GM18868 (cell line): ENCODE measurements around the gene PLPPR1.
"Not testable (repeated sequence)": the region's sequence is repeated elsewhere in the genome, so short reads cannot be mapped to it uniquely, and the experiment has no call there.

Source experiments
- ATAC-seq: cut with Tn5 transposase; IDR thresholded peaks from one replicate; pipeline ENCODE4 v1.9.1; 2021; ENCODE audit warnings: mild to moderate bottlenecking, moderate library complexity; ENCODE audit not compliant: unreplicated experiment

Gene PLPPR1

GRCh38 chr9:101119206-101119819 is 90.8 kb downstream of the PLPPR1 start:
- peak; percentile 88 for ATAC-seq

GRCh38 chr9:101121836-101122399 is 93.4 kb downstream of the PLPPR1 start:
- no peak for ATAC-seq

GRCh38 chr9:101126556-101126955 is 98.0 kb downstream of the PLPPR1 start:
- ATAC-seq: peak; percentile 91

GRCh38 chr9:101127369-101127768 is 98.8 kb downstream of the PLPPR1 start:
- not testable (repeated sequence) for ATAC-seq

- ATAC-seq: no peak
Measured at GRCh38 chr9:101128623-101129022, 100.1 kb downstream of the PLPPR1 start.

GRCh38 chr9:101130054-101130453 is 101.5 kb downstream of the PLPPR1 start:
- ATAC-seq: no peak

GRCh38 chr9:101131326-101131725 is 102.8 kb downstream of the PLPPR1 start:
- no peak for ATAC-seq

- ATAC-seq: no peak
Measured at GRCh38 chr9:101132801-101133200, 104.3 kb downstream of the PLPPR1 start.

GRCh38 chr9:101138509-101138908 is 110.0 kb downstream of the PLPPR1 start:
- ATAC-seq: no peak

- ATAC-seq: no peak
Measured at GRCh38 chr9:101139082-101139481, 110.6 kb downstream of the PLPPR1 start.

GRCh38 chr9:101140764-101141163 is 112.2 kb downstream of the PLPPR1 start:
- ATAC-seq: no peak

- no peak for ATAC-seq
Measured at GRCh38 chr9:101146508-101146907, 118.0 kb downstream of the PLPPR1 start.

- no peak for ATAC-seq
Measured at GRCh38 chr9:101148344-101148743, 119.8 kb downstream of the PLPPR1 start.

- ATAC-seq: no peak
Measured at GRCh38 chr9:101158361-101158760, 129.8 kb downstream of the PLPPR1 start.

- no peak for ATAC-seq
Measured at GRCh38 chr9:101162231-101162630, 133.7 kb downstream of the PLPPR1 start.

- ATAC-seq: no peak
Measured at GRCh38 chr9:101165131-101165530, 136.6 kb downstream of the PLPPR1 start.

GRCh38 chr9:101167490-101168134 is 139.1 kb downstream of the PLPPR1 start:
- ATAC-seq: peak; percentile 44

GRCh38 chr9:101172616-101173015 is 144.1 kb downstream of the PLPPR1 start:
- no peak for ATAC-seq

- ATAC-seq: no peak
Measured at GRCh38 chr9:101173907-101174306, 145.4 kb downstream of the PLPPR1 start.

- peak; percentile 79 for ATAC-seq
Measured at GRCh38 chr9:101176384-101176783, 147.9 kb downstream of the PLPPR1 start.

- no peak for ATAC-seq
Measured at GRCh38 chr9:101184813-101185278, 156.3 kb downstream of the PLPPR1 start.

GRCh38 chr9:101191723-101192122 is 163.2 kb downstream of the PLPPR1 start:
- ATAC-seq: no peak
